Measurements from ENCODE around the gene ACAN. TPM values are rescaled to one million over a fixed set of nuclear protein-coding genes. Genes with fewer than 3 reads are reported as not detected.

ACAN gene
- total and polyA plus RNA-seq, 2 of the 8 experiments (the other 6 are each of a cell fraction or from before 2014, with no cell fraction given) = 0.71 to 0.73 TPM

DNA sequence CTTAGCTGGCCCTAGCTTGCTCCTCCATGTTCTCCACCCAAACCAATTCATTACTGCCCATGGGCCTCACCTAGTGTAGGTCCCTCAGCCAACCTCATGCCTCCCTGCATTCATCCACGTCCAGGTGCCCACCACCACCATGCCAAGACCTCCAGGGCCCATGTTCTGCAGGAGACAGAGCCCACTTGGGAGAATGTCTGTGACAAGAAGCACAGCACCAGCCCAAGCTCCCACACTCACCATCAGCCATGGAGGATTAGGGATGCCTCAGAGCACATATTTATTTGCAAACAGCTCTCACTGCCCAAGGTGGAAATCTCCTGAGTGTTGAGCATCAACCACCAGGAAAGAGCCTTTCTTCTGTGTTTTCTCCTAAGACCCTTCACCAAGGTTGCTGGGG, 43.4 kb upstream of the ACAN start (continued):
- TF ChIP-seq CREB1 (IDR thresholded peaks at IDR 0.05) = no peak
- no peak for TF ChIP-seq KDM4A (IDR thresholded peaks at IDR 0.05; ENCODE audit: low read depth, low read length, severe bottlenecking)
- no peak for TF ChIP-seq FOSL1 (IDR thresholded peaks at IDR 0.05; ENCODE audit: insufficient read depth, low read depth, low read length)
- TF ChIP-seq CHD1 (IDR thresholded peaks at IDR 0.05; ENCODE audit: low read depth, low read length) = no peak
- TF ChIP-seq, protein P1, sequence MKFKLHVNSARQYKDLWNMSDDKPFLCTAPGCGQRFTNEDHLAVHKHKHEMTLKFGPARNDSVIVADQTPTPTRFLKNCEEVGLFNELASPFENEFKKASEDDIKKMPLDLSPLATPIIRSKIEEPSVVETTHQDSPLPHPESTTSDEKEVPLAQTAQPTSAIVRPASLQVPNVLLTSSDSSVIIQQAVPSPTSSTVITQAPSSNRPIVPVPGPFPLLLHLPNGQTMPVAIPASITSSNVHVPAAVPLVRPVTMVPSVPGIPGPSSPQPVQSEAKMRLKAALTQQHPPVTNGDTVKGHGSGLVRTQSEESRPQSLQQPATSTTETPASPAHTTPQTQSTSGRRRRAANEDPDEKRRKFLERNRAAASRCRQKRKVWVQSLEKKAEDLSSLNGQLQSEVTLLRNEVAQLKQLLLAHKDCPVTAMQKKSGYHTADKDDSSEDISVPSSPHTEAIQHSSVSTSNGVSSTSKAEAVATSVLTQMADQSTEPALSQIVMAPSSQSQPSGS (IDR thresholded peaks at IDR 0.05; ENCODE audit: low read length) = no peak
- no peak for TF ChIP-seq RXRA (IDR thresholded peaks at IDR 0.05; ENCODE audit: insufficient read depth, low read depth, low read length)
- no peak for TF ChIP-seq BRCA1 (IDR thresholded peaks at IDR 0.05; ENCODE audit: low read depth, low read length)
